Measurements from ENCODE around the gene VWA2.

- TF ChIP-seq, protein P1, sequence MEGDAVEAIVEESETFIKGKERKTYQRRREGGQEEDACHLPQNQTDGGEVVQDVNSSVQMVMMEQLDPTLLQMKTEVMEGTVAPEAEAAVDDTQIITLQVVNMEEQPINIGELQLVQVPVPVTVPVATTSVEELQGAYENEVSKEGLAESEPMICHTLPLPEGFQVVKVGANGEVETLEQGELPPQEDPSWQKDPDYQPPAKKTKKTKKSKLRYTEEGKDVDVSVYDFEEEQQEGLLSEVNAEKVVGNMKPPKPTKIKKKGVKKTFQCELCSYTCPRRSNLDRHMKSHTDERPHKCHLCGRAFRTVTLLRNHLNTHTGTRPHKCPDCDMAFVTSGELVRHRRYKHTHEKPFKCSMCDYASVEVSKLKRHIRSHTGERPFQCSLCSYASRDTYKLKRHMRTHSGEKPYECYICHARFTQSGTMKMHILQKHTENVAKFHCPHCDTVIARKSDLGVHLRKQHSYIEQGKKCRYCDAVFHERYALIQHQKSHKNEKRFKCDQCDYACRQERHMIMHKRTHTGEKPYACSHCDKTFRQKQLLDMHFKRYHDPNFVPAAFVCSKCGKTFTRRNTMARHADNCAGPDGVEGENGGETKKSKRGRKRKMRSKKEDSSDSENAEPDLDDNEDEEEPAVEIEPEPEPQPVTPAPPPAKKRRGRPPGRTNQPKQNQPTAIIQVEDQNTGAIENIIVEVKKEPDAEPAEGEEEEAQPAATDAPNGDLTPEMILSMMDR (IDR thresholded peaks at IDR 0.05 in 2 of 3, conservative IDR thresholded peaks at IDR 0.05 in 1 of 3; ENCODE audit: borderline replicate concordance in 1 of 3, insufficient read depth in 1 of 3, low read depth in 2 of 3, low read length in 2 of 3): no peak
- TF ChIP-seq CBX3 (IDR thresholded peaks at IDR 0.05; ENCODE audit: low read depth): no peak
Observed at GRCh38 chr10:114328874-114329273, 89.8 kb downstream of the VWA2 start.

Measured in HCT116 (cell line).